ENCODE results near the gene TRIM63. TPM values are rescaled to one million over a fixed set of nuclear protein-coding genes. Genes with fewer than 3 reads are reported as not detected.

The TRIM63 gene
- total RNA-seq, 4 donors from 2014 or later: 0.21 to 0.98 TPM; not detected in 2

DNA sequence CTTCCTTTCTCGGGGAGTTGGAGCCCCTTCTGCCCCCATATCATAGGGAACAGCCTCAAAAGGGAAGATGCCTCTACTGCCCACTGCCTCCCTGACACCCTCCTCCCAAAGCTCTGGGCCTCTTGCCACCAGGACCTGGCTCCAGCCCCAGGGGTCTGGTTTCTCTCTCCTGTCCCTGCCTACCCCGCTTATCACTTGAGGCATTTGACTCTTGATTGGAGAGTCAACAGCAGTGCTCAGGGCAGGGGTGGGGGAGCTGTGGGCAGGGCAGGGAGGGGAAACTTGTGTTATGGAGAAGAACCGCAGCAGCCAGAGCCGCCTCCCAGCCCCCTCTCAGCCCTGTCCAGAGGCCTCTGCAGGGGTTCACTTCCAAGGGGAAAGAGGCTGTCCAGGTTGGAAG is 573 bp downstream of the TRIM63 start:
- WGBS, 2 donors: 67 to 72% methylated on average over 4 of the region's 4 CpGs
- Histone ChIP-seq H3K4me1 (no peaks in the 10 kb centered on the region), H3K27me3 (peaks cover 0 to 41% of the 10 kb centered on the region in 2 donors), H3K36me3 (no peaks in the 10 kb centered on the region), H3K4me3 (no peak overlapping the region), H3K27ac (no peak overlapping the region), H3K9me3 (no peaks in the 10 kb centered on the region)
- no peak for DNase-seq (ENCODE audit: low spot score in 2 of 2)
- no peak for TF ChIP-seq EP300 (IDR thresholded peaks at IDR 0.05)
- no peak for TF ChIP-seq POLR2A (IDR thresholded peaks at IDR 0.05)
- TF ChIP-seq, protein P1, sequence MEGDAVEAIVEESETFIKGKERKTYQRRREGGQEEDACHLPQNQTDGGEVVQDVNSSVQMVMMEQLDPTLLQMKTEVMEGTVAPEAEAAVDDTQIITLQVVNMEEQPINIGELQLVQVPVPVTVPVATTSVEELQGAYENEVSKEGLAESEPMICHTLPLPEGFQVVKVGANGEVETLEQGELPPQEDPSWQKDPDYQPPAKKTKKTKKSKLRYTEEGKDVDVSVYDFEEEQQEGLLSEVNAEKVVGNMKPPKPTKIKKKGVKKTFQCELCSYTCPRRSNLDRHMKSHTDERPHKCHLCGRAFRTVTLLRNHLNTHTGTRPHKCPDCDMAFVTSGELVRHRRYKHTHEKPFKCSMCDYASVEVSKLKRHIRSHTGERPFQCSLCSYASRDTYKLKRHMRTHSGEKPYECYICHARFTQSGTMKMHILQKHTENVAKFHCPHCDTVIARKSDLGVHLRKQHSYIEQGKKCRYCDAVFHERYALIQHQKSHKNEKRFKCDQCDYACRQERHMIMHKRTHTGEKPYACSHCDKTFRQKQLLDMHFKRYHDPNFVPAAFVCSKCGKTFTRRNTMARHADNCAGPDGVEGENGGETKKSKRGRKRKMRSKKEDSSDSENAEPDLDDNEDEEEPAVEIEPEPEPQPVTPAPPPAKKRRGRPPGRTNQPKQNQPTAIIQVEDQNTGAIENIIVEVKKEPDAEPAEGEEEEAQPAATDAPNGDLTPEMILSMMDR (IDR thresholded peaks at IDR 0.05): no peak

DNA sequence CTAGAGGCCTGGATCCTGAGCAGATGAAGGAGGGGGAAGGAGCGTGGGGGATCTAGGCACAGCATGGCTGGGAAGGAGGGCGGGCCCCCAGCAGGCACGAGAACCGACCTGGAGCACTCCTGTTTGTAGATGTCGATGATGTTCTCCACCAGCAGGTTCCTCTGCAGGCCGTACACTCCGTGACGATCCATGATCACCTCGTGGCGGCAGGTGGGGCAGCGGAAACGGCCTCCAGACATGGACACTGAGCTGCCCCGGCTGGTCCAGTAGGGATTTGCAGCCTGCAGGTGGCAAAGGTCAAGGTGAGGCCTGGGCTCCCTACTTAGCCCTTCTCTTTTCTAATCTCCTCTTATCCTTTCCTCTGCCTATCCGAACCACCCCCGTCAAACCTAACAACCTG is 1.3 kb downstream of the TRIM63 start:
- H3K9me3 ChIP-seq: no peaks in the 10 kb centered on the region
- no peaks in the 10 kb centered on the region for H3K36me3 ChIP-seq
- H3K4me3 ChIP-seq: no peak overlapping the region
- H3K4me1 ChIP-seq: no peaks in the 10 kb centered on the region
- H3K27ac ChIP-seq: no peak overlapping the region
- no peak for TF ChIP-seq EP300 (IDR thresholded peaks at IDR 0.05)
- TF ChIP-seq POLR2A (IDR thresholded peaks at IDR 0.05): no peak
- TF ChIP-seq, protein P1 (IDR thresholded peaks at IDR 0.05): no peak
- DNase-seq (ENCODE audit: low spot score in 2 of 2): no peak
- H3K27me3 ChIP-seq: peaks cover 0 to 34% of the 10 kb centered on the region in 2 donors
- 87 to 90% methylated on average over 14 to 15 of the region's 15 CpGs for WGBS, 2 donors

DNA sequence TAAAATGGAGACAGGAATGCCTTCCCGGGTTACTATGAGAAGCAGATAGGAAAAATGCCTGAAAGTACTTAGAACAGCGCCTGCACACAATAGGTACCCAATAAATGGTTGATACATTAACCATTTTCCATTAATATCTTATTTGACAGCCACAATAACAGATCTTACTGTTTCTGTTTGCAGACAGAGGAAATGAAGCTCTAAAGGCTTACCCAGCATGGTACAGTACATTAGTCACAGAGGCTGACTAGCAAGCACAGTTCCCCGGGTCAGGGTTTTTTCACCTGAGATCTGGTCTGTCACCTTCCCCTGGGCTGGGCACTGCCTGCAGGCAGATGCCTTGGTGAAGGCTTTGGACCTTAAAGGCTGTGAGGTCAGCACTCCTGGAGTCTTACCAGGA is 2.9 kb downstream of the TRIM63 start:
- peaks cover 0 to 26% of the 10 kb centered on the region in 2 donors for H3K27me3 ChIP-seq
- no peak overlapping the region for H3K27ac ChIP-seq
- H3K9me3 ChIP-seq: no peaks in the 10 kb centered on the region
- no peaks in the 10 kb centered on the region for H3K4me1 ChIP-seq
- no peak for DNase-seq (ENCODE audit: low spot score in 2 of 2)
- no peaks in the 10 kb centered on the region for H3K36me3 ChIP-seq
- 84 to 88% methylated on average over 3 of the region's 3 CpGs for WGBS, 2 donors
- H3K4me3 ChIP-seq: no peak overlapping the region
- no peak for TF ChIP-seq POLR2A (IDR thresholded peaks at IDR 0.05)
- TF ChIP-seq EP300 (IDR thresholded peaks at IDR 0.05): no peak
- TF ChIP-seq, protein P1 (IDR thresholded peaks at IDR 0.05): no peak

DNA sequence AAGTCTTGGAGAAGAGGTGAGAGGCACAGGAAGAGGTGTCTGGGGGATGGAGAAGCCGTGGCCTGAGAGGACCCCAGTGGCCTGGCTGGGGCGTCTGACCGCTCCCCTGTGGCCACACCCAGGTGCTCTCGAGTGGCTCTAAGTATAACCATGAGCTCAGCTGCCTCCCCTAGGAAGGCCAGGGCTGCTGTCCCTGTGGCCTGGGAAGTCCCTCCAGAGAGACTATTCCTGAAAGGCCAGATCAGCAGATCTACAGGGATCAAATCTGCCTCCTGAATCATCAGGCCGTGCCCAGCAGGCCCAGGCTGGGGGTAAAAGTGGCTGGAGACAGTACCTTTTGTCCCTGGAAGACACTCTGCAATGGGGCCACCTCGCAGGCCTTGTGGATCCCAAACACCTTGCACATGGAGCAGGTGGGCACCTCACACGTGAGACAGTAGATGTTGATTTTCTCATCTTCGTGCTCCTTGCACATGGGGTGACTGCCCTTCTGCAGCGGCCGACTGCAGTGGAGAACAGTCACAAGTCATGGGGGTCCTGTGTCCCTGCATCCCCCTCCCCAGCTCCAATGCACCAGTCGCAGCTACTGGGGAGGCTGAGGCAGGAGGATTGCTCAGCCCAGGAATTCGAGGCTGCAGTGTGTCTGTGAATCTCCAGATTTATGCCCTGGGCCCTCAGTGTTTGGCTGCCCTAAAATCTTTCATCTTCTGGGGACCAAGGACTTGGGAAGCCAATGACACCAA is 6.4 kb downstream of the TRIM63 start:
- no peak overlapping the region for H3K27ac ChIP-seq
- no peaks in the 10 kb centered on the region for H3K27me3 ChIP-seq
- no peak overlapping the region for H3K4me3 ChIP-seq
- TF ChIP-seq, protein P1 (IDR thresholded peaks at IDR 0.05): no peak
- TF ChIP-seq POLR2A (IDR thresholded peaks at IDR 0.05) (no peak), EP300 (IDR thresholded peaks at IDR 0.05) (no peak)
- H3K36me3 ChIP-seq: no peaks in the 10 kb centered on the region
- 69 to 83% methylated on average over 10 to 12 of the region's 12 CpGs for WGBS, 2 donors
- H3K9me3 ChIP-seq: no peaks in the 10 kb centered on the region
- H3K4me1 ChIP-seq: no peaks in the 10 kb centered on the region
- DNase-seq (ENCODE audit: low spot score in 2 of 2): no peak

DNA sequence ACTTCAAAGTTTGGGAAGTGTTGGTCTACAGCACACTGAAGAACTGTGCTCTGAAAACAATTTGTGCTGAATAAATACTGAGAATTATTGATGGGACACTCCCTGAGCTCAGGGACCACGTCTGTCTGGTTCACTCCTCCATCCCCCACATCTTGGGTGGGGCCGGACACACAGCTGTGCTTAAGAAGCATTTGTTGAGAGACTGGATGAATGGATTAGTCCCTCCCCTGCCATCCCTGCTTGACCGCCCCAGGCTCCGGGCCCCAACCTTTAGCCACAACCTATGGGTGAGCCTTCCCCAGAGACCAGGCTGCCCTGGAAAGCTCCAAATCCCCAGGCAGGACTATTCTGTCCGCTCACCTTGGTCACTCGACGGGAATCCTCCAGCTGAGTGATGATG is 7.5 kb downstream of the TRIM63 start:
- Histone ChIP-seq H3K4me3 (no peak overlapping the region), H3K27ac (no peak overlapping the region), H3K36me3 (no peaks in the 10 kb centered on the region), H3K27me3 (no peaks in the 10 kb centered on the region), H3K4me1 (no peaks in the 10 kb centered on the region), H3K9me3 (no peaks in the 10 kb centered on the region)
- no peak for DNase-seq (ENCODE audit: low spot score in 2 of 2)
- TF ChIP-seq, protein P1 (IDR thresholded peaks at IDR 0.05): no peak
- TF ChIP-seq EP300 (IDR thresholded peaks at IDR 0.05) (no peak), POLR2A (IDR thresholded peaks at IDR 0.05) (no peak)
- 58 to 65% methylated on average over 6 to 7 of the region's 7 CpGs for whole genome bisulfite sequencing, 2 donors
